T follicular helper cell (primary cell): Measurements from ENCODE around the gene NDUFA7.
"Not testable (repeated sequence)": the region's sequence is repeated elsewhere in the genome, so short reads cannot be mapped to it uniquely, and the experiment has no call there.

Source experiments
- DNase-seq: peaks from one replicate; pipeline ENCODE4 v3.0.0-alpha.2; 2020; ENCODE audit warnings: low read depth

The NDUFA7 gene

GRCh38 chr19:8342316-8342683, 21.1 kb upstream of the NDUFA7 start:
- no peak for DNase-seq

- not testable (repeated sequence) for DNase-seq
These were observed 20.3 kb upstream of the NDUFA7 start for GRCh38 chr19:8341504-8341903.

DNA sequence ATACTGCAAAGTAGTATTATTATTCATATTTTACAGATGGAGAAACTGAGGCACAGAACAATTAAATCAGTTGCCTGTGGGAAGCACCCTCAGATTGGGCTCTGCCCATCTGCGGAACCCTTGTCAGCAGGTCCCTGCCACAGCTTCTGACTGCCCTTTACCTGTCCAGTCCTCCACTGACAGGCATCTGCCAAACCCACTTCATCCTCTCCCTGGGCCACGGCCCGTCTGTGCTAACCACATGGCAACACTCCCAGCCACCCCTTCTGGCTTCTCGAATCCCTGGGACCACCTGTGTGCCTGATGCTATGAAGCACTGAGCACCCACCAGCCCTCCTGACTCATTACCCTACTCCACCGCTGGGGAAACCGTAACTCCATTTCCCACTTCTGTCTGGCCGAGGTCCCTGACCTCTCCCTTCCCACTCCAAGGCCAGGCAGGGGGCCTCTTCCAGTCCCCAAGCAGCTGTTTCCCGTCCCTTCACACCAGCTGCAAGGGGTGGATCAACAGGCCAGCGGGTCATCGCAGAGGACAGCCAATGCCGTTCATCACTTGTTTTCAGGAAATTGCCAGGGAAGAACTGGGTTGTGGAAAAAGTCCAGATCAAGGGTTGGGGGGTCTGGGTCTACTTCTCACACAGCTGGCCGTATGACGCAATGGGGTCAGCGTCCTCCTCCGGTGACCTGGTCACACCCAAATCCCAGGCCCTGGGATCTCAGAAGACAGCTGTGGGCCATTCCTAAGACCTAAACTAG, 19.3 kb upstream of the NDUFA7 start:
- no peak for DNase-seq

DNA sequence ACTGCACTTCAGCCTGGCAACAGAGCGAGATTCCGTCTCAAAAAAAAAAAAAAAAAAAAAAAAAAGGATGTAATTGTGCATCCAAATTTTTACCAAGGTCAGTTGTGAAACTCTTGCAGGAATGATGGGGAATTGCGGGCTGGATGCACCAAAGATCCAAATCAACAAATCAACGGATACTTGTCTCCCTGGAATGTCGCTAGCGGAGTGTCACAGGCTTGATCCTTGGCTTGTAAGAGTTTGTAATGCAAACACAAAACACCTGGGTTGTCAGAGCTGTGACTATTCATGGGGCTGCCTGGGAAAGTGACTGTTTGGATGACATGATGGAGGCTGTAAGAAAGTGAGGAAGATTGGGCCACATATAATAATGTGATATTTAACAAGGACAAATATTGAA, 17.7 kb upstream of the NDUFA7 start:
- DNase-seq = no peak

- no peak for DNase-seq
These were observed 16.6 kb upstream of the NDUFA7 start for GRCh38 chr19:8337728-8338127.

GRCh38 chr19:8336660-8337059, 15.5 kb upstream of the NDUFA7 start:
- no peak for DNase-seq

- DNase-seq = no peak
These were observed 14.9 kb upstream of the NDUFA7 start for GRCh38 chr19:8336072-8336569.

GRCh38 chr19:8335343-8336071, 14.3 kb upstream of the NDUFA7 start:
- DNase-seq = no peak

DNA sequence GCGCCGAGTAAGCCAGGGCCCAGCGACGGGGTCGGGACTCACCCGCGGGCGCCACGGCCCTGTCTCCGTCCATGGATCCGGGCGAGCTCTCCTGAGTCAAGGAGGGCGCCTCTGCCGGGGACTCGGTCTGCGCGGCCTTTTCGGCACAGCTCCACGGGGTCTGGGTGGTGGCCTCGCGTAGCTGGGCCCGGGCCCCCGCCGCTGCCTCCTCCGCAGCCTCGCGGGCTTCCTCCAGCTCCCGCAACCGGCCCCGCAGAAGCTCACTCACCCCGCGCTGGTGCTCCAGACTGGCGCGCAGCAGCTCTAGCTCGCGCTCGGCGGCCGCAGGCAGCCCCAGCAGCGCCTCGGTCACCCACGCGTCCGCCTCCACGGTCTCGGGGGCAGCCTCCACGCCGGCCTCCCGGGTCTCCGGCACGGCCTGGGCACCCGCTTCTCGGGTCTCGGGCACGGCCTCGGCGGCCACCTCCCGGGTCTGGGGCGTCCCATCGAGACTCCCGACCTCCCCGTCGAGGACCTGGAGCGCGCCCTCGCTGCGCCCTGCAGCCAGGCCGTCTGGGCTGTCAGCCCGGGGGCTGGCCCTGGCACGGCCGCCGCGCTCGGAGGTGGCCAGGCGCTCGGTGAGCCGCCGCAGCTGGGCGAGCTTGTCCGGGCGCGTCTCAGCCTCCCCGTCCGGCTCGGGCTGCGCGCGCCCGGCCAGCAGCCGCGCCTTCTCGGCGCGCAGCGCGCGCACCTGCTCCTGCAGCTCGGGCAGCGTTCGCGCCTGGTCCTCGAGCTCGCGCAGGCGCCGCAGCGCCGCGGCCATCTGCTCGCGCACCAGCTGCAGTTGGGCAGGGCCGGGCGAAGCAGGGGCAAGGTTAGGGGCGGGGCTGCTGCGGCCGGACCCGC, 13.5 kb upstream of the NDUFA7 start:
- no peak for DNase-seq

GRCh38 chr19:8333767-8334457, 12.7 kb upstream of the NDUFA7 start:
- DNase-seq = no peak

DNA sequence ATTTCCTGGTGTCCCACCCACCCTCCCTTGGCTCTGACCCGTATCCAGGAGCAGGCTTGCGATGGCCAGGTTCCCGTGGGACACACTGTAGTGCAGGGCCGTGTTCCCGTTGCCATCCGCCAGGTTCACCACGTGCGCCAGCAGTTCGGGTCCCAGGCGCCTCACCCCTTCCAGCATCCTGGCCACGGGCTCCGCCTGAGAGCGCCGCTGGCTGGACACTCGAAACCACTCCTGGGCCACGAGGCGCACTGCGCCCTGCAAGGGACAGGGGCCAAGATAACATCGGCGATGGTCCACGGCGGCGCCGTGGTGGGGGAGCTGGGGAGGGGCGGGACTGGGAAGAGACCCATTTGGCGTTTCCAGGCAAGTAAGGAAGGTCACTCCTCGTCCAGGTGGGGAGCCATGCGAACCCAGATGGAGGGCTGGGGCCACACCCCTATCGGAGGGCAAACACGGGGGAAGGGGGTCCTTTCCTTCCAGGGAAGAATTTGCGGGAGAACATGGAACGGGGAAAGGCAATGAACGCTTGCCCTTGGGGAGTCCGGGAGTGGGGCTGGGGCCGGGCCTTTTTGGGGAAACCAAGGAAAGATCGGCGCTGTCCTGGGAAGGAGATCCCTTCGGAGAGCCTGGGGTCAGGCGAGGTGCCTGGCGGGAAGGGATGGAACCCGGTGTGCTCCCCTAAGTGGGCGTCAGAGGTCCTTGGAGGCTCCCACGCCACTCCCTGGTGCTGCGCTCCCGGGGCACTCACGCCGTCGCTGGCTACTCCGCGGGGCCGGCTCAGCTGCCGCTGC, 12.0 kb upstream of the NDUFA7 start:
- no peak for DNase-seq

- DNase-seq = no peak
These were observed 10.2 kb upstream of the NDUFA7 start for GRCh38 chr19:8331263-8331845.

DNA sequence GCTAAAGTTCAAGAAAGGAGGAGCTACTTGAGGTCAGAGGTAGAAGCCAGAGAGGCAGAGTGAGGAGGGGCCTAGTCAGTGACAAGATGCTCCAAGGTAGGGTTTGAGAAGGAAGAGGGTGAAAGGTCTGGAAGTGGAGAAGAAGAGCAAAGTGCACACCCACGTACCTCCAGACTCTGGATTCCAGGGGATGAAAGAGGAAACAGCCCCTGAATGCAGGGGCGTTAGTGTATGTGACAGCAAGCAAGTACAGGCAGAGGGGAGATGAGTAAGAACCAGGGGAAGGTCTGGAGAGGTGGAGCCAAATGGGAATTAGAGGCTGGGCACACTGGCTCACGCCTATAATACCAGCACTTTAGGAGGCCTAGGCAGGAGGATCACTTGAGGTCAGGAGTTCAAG, 8.8 kb upstream of the NDUFA7 start:
- DNase-seq = no peak

DNA sequence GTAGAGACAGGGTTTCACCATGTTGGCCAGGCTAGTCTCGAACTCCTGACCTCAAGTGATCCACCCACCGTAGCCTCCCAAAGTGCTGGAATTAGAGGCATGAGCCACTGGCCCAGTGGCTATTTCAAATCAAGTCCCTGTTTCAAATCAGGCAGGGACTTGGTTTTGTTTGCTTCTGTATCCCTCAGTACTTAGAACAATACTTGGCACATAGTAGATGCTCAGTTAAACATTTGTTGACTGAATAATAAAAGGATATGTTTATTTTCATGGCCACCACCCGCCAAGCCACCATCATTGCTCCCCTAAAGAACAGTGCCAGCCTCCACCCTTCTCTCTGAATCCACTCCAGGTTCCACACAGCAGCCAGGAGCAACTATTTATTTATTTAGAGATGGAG, 4.3 kb upstream of the NDUFA7 start:
- no peak for DNase-seq

DNA sequence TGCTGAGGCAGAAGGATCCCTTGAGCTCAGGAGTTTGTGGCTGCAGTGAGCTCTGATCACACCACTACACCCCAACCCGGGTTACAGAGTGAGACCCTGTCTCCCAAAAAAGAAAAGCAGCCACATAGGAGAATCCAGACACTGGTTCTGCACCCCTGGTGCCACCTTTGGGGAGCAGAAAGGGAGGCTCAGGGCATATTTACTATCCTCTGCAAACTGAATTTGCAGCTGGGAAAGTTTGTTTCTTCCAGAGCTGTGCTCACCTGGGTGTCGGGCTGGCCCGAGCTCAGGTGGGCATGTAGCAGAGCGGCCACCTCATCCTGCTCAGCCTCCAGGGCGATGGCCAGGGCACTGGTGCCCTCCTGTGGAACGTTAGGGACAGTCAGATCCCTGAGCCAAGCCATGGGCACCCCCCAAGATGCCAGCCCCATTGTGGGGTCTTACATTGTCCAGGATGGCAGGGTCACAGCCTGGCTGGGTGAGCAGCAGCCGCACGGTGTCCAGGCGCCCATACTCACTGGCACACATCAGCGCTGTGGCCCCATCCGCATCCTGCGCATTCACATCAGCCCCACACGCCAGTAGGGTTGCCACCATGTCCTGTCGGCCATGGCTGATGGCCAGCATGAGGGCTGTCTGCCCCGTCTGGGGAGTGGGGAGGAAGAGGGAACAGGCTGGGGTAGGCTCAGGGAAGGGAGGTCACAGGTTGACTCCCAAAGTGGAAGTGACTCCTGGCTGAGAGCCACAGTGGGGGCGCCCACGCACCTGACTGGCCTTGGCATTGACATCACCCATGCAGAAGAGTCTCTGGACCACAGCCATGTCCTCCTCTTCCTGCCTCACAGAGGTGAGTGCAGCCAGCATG, 3.2 kb upstream of the NDUFA7 start:
- DNase-seq = no peak

GRCh38 chr19:8323781-8324185, 2.6 kb upstream of the NDUFA7 start:
- DNase-seq = no peak

- DNase-seq = no peak
These were observed 1.4 kb upstream of the NDUFA7 start for GRCh38 chr19:8322638-8322997.

- no peak for DNase-seq
These were observed 937 bp upstream of the NDUFA7 start for GRCh38 chr19:8321986-8322637.

DNA sequence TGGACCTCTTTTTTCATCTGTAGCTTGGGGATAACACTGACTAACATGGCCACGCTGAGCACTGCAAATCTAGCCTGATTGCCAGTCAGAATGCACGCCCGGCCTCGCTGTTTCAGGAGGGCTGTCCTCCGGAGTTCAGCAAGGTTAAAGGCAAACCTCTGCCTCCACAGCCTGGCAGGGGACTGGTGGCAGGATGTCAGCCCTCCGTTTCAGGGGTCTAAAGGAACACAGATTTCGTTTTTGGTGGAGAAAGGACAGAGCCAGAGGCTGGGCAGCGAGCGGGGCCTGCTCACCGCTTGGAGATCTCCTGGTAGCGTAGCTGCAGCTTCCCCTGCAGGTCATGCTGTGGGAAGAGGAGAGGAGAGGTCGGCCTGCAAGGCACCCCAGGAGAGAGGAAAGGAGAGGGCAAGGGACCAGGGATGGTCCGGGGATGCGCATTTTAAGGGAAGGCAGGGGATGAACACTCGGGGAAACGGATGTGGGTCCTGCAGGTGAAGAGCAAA, 560 bp downstream of the NDUFA7 start:
- no peak for DNase-seq
